ENCODE results near the gene ORMDL2.

DNA sequence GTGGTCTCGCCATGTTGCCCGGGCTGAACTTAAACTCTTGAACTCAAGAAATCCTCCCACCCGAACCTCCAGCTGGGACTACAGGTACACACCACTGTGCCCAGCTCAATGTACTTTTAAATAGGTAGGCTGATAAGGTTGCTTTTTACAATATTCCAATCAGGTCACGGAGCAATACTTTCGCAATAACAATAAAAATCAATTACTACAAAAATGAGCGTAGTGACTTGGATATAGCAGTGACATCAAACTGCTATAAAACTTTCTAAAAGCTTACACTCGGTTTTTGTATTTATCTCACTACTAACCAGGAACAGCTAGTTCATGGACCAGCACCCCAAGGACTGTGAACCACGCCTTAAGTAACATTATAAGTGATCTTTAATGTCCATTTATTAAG, 10.9 kb upstream of the ORMDL2 start:
- TF ChIP-seq CTCF (IDR thresholded peaks at IDR 0.05), result no peak
- TF ChIP-seq ZFX (IDR thresholded peaks at IDR 0.05; ENCODE audit: borderline replicate concordance), result no peak
